ENCODE measurements around the gene MCRIP2. TPM values are rescaled to one million over a fixed set of nuclear protein-coding genes. Genes with fewer than 3 reads are reported as not detected.

MCRIP2 gene
- total and polyA plus RNA-seq, 9 of the 15 experiments (the other 6 are each of a cell fraction or from before 2014, with no cell fraction given), result 0.80 to 120 (median 35.2) TPM

DNA sequence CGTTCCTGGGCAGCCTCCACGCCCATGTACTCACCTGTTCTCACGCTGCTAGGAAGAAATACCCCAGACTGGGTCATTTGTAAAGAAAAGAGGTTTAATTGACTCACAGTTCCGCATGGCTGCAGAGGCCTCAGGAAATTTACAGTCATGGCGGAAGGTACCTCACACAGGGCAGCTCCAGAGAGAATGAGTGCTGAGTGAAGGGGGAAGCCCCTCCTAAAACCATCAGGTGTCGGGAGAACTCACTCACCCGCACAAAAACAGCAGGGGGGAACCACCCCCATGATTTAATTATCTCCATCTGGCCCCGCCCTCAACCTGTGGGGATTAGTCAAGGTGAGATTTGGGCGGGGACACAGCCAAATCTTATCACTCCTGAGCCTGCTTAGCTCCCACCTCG lies 33.6 kb upstream of the MCRIP2 start (continued):
- TF ChIP-seq MGA (IDR thresholded peaks at IDR 0.05), result no peak
- TF ChIP-seq, protein P1, sequence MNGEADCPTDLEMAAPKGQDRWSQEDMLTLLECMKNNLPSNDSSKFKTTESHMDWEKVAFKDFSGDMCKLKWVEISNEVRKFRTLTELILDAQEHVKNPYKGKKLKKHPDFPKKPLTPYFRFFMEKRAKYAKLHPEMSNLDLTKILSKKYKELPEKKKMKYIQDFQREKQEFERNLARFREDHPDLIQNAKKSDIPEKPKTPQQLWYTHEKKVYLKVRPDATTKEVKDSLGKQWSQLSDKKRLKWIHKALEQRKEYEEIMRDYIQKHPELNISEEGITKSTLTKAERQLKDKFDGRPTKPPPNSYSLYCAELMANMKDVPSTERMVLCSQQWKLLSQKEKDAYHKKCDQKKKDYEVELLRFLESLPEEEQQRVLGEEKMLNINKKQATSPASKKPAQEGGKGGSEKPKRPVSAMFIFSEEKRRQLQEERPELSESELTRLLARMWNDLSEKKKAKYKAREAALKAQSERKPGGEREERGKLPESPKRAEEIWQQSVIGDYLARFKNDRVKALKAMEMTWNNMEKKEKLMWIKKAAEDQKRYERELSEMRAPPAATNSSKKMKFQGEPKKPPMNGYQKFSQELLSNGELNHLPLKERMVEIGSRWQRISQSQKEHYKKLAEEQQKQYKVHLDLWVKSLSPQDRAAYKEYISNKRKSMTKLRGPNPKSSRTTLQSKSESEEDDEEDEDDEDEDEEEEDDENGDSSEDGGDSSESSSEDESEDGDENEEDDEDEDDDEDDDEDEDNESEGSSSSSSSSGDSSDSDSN (IDR thresholded peaks at IDR 0.05; ENCODE audit: borderline replicate concordance in 1 of 2, low read depth in 2 of 2, low read length in 2 of 2), result no peak
- TF ChIP-seq PHF8 (IDR thresholded peaks at IDR 0.05; ENCODE audit: borderline replicate concordance, low read length), result no peak
